SK-N-SH treated with all-trans-retinoic acid at 6 μM for 48 hours (cell line): ENCODE data around the gene UNC45B.
"Not testable (repeated sequence)": the region's sequence is repeated elsewhere in the genome, so short reads cannot be mapped to it uniquely, and the experiment has no call there.

Experiments used
- ATAC-seq: fragments of 200-7000 bp; cut with Tn5 transposase; 3 replicates; pipeline ENCODE4 v1.9.1; 2020; ENCODE audit warnings: mild to moderate bottlenecking, moderate library complexity
- ARNTL ChIP-seq: fragments of 450-650 bp; formaldehyde crosslinking; IDR thresholded peaks from 2 replicates; pipeline ENCODE4 v1.5.0; 2020; ENCODE audit warnings: low read depth, mild to moderate bottlenecking, moderate library complexity, borderline replicate concordance
- BACH2 ChIP-seq: fragments of 250-450 bp; sonication (Bioruptor Pico); IDR thresholded peaks from 2 replicates; pipeline ENCODE4 v1.9.0; 2021; ENCODE audit warnings: mild to moderate bottlenecking, borderline replicate concordance
- CREB5 ChIP-seq: fragments of 250-450 bp; sonication (Bioruptor Pico); IDR thresholded peaks from 2 replicates; pipeline ENCODE4 v1.5.1; 2020; ENCODE audit warnings: low read depth, mild to moderate bottlenecking, moderate library complexity
- CSDC2 ChIP-seq: fragments of 250-450 bp; sonication (Bioruptor Pico); IDR thresholded peaks from 2 replicates; pipeline ENCODE4 v1.5.0; 2020; ENCODE audit warnings: mild to moderate bottlenecking, moderate library complexity
- CSRNP3 ChIP-seq: fragments of 250-450 bp; sonication (Bioruptor Pico); IDR thresholded peaks from 2 replicates; pipeline ENCODE4 v1.5.1; 2021; ENCODE audit warnings: mild to moderate bottlenecking, moderate library complexity
- ESRRG ChIP-seq: fragments of 250-450 bp; sonication (Bioruptor Pico); IDR thresholded peaks from 2 replicates; pipeline ENCODE4 v1.6.1; 2021; ENCODE audit warnings: mild to moderate bottlenecking
- GLIS3 ChIP-seq: fragments of 250-450 bp; sonication (Bioruptor Pico); IDR thresholded peaks from 2 replicates; pipeline ENCODE4 v1.5.0; 2020; ENCODE audit warnings: mild to moderate bottlenecking, moderate library complexity
- OSR1 ChIP-seq: fragments of 250-450 bp; sonication (Bioruptor Pico); IDR thresholded peaks from 2 replicates; pipeline ENCODE4 v1.8.0; 2022; ENCODE audit warnings: moderate library complexity, mild to moderate bottlenecking, inconsistent platforms
- PATZ1 ChIP-seq: fragments of 250-450 bp; sonication (Bioruptor Pico); IDR thresholded peaks from 2 replicates; pipeline ENCODE4 v1.8.0; 2020; ENCODE audit warnings: mild to moderate bottlenecking, moderate library complexity, borderline replicate concordance
- POU6F1 ChIP-seq: fragments of 250-450 bp; sonication (Bioruptor Pico); IDR thresholded peaks from 2 replicates; pipeline ENCODE4 v1.8.0; 2021; ENCODE audit warnings: low read depth, mild to moderate bottlenecking, moderate library complexity, borderline replicate concordance
- PPARA ChIP-seq: fragments of 250-450 bp; sonication (Bioruptor Pico); IDR thresholded peaks from 2 replicates; pipeline ENCODE4 v1.5.0; 2020; ENCODE audit warnings: mild to moderate bottlenecking, borderline replicate concordance
- SNAI2 ChIP-seq: fragments of 250-450 bp; sonication (Bioruptor Pico); IDR thresholded peaks from 2 replicates; pipeline ENCODE4 v1.5.0; 2020; ENCODE audit warnings: mild to moderate bottlenecking, moderate library complexity
- TCF4 ChIP-seq: fragments of 250-450 bp; sonication (Bioruptor Pico); IDR thresholded peaks from 2 replicates; pipeline ENCODE4 v1.8.0; 2021; ENCODE audit warnings: mild to moderate bottlenecking, moderate library complexity, borderline replicate concordance
- TOX ChIP-seq: fragments of 250-450 bp; sonication (Bioruptor Pico); IDR thresholded peaks from 2 replicates; pipeline ENCODE4 v1.8.0; 2021; ENCODE audit warnings: mild to moderate bottlenecking, moderate library complexity, borderline replicate concordance
- TSHZ2 ChIP-seq: fragments of 250-450 bp; sonication (Bioruptor Pico); IDR thresholded peaks from 2 replicates; pipeline ENCODE4 v1.5.0; 2020; ENCODE audit warnings: mild to moderate bottlenecking, moderate library complexity
- ZC3H10 ChIP-seq: fragments of 250-450 bp; sonication (Bioruptor Pico); IDR thresholded peaks from 2 replicates; pipeline ENCODE4 v1.5.1; 2021; ENCODE audit warnings: mild to moderate bottlenecking, moderate library complexity
- ZFP3 ChIP-seq: fragments of 250-450 bp; sonication (Bioruptor Pico); IDR thresholded peaks from 2 replicates; pipeline ENCODE4 v1.5.0; 2020; ENCODE audit warnings: mild to moderate bottlenecking, moderate library complexity
- ZNF565 ChIP-seq: fragments of 450-650 bp; formaldehyde crosslinking; conservative IDR thresholded peaks from 2 replicates; pipeline ENCODE4 v1.5.0; 2020; ENCODE audit warnings: low read depth, mild to moderate bottlenecking, moderate library complexity
- ZNF70 ChIP-seq: fragments of 450-650 bp; formaldehyde crosslinking; IDR thresholded peaks from 2 replicates; pipeline ENCODE4 v1.5.0; 2020; ENCODE audit warnings: mild to moderate bottlenecking, moderate library complexity
- ZNF8 ChIP-seq: fragments of 450-650 bp; formaldehyde crosslinking; IDR thresholded peaks from 2 replicates; pipeline ENCODE4 v1.5.0; 2020; ENCODE audit warnings: mild to moderate bottlenecking, moderate library complexity

The UNC45B gene

GRCh38 chr17:35101036-35101435 lies 46.6 kb upstream of the UNC45B start:
- TF ChIP-seq ZNF8 (CRISPR knock-in tag) (no peak), ZFP3 (CRISPR knock-in tag) (no peak), GLIS3 (no peak), ZNF70 (no peak), ZC3H10 (CRISPR knock-in tag) (no peak), TOX (no peak), BACH2 (CRISPR knock-in tag) (no peak), TSHZ2 (CRISPR knock-in tag) (no peak), SNAI2 (no peak), CSDC2 (CRISPR knock-in tag) (no peak), CREB5 (CRISPR knock-in tag) (no peak), CSRNP3 (no peak)
- no peak for ATAC-seq

- TF ChIP-seq CSRNP3 (no peak), BACH2 (CRISPR knock-in tag) (no peak)
These were observed 45.9 kb upstream of the UNC45B start for GRCh38 chr17:35101725-35102124.

GRCh38 chr17:35103271-35103670 lies 44.3 kb upstream of the UNC45B start:
- TF ChIP-seq ARNTL (CRISPR knock-in tag) (no peak), OSR1 (no peak)
- ATAC-seq = no peak

More at GRCh38 chr17:35101725-35102124, 45.9 kb upstream of the UNC45B start:
- no peak for ATAC-seq

GRCh38 chr17:35104844-35105450 lies 42.7 kb upstream of the UNC45B start:
- TF ChIP-seq POU6F1 (CRISPR knock-in tag) (no peak), TSHZ2 (CRISPR knock-in tag) (no peak), BACH2 (CRISPR knock-in tag) (no peak), ESRRG (CRISPR knock-in tag) (no peak), TCF4 (CRISPR knock-in tag) (no peak), ZNF70 (no peak), ARNTL (CRISPR knock-in tag) (no peak), CSDC2 (CRISPR knock-in tag) (no peak), PATZ1 (CRISPR knock-in tag) (no peak), ZFP3 (CRISPR knock-in tag) (no peak), ZNF8 (CRISPR knock-in tag) (no peak), OSR1 (no peak), ZNF565 (no peak), PPARA (no peak), TOX (no peak), CREB5 (CRISPR knock-in tag) (no peak), SNAI2 (no peak)

GRCh38 chr17:35110791-35111190 lies 36.8 kb upstream of the UNC45B start:
- ATAC-seq = not testable (repeated sequence)

More at GRCh38 chr17:35104844-35105450, 42.7 kb upstream of the UNC45B start:
- no peak for ATAC-seq
